ENCODE measurements around the gene MLANA.

The MLANA gene, protein sequence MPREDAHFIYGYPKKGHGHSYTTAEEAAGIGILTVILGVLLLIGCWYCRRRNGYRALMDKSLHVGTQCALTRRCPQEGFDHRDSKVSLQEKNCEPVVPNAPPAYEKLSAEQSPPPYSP

DNA sequence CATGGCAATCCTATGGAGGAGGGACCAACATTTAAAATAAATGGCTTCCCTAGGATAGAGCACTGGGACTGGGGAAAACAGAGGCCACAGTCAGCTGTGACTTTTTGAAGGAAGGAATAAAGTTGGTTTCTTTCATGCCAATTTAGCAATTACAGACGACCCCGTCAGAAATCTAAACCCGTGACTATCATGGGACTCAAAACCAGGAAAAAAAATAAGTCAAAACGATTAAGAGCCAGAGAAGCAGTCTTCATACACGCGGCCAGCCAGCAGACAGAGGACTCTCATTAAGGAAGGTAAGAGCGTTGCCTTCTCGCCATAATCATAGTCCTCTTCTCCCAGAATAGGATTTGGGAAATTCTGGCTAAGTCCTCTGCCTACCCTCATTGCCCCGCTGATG, at the start of gene MLANA:
Gene MLANA (plus strand): TSS at position 249 of the 400 bp plus-strand sequence. CDS start 1,586 bp downstream, outside the sequence.
- DNase-seq (ENCODE audit: low read depth, low spot score), result no peak

DNA sequence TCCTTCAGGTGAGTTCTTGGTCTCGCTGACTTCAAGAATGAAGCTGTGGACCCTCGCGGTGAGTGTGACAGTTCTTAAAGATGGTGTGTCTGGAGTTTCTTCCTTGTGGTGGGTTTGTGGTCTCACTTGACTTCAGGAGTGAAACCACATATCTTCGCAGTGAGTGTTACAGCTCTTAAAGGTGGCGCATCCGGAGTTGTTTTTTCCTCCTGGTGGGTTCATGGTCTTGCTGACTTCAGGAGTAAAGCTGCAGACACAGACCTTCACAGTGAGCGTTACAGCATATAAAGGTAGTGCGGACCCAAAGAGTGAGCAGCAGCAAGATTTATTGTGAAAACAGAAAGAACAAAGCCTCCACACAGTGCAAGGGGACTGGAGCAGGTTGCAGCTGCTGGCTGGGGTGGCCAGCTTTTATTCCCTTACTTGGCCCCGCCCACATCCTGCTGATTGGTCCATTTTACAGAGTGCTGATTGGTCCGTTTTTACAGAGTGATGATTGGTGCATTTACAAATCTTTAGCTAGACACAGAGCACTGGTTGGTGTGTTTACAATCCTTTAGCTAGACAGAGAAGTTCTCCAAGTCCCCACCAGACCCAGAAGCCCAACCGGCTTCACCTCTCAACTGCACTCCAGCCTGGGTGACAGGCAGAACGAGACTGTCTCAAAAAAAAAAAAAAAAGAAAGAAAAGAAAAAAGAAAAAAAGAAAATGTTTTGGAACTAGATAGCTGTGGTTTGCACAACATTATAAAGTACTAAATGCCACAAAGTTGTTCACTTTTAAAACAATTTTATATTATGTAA, 48.7 kb upstream of the MLANA start:
- DNase-seq (ENCODE audit: low read depth, low spot score), result no peak

GRCh38 chr9:5842929-5843793, 47.5 kb upstream of the MLANA start:
- DNase-seq (ENCODE audit: low read depth, low spot score), result no peak

- DNase-seq (ENCODE audit: low read depth, low spot score), result no peak
Observed at GRCh38 chr9:5843794-5844471, 46.8 kb upstream of the MLANA start.

- DNase-seq (ENCODE audit: low read depth, low spot score), result no peak
Observed at GRCh38 chr9:5845157-5845531, 45.5 kb upstream of the MLANA start.

GRCh38 chr9:5846096-5846495, 44.6 kb upstream of the MLANA start:
- DNase-seq (ENCODE audit: low read depth, low spot score), result no peak

GRCh38 chr9:5846501-5846921, 44.2 kb upstream of the MLANA start:
- no peak for DNase-seq (ENCODE audit: low read depth, low spot score)

DNA sequence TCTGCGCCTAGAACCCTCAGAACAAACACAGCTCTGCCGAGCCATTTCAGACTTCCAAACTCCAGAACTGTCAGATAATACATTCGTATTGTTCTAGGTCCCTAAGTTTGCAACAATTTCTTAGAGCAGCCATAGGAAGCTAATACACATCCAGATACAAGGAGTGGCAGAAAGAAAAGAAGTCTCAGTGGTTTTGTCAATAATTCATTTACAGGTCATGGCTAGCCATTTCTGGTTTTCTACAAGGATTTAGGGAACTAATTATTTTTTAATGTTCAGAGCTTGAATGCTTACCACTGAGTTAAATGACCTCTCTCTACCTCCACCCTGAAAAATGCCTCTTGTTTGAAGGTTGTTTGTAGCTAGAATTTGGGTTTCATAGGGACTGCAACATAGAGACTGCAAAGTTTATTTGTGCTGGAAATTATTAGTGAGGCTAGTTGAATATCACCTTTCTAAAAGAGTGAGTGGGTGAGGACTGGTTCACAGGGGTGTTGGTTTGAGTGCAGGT, 42.3 kb upstream of the MLANA start:
- no peak for DNase-seq (ENCODE audit: low read depth, low spot score)

DNA sequence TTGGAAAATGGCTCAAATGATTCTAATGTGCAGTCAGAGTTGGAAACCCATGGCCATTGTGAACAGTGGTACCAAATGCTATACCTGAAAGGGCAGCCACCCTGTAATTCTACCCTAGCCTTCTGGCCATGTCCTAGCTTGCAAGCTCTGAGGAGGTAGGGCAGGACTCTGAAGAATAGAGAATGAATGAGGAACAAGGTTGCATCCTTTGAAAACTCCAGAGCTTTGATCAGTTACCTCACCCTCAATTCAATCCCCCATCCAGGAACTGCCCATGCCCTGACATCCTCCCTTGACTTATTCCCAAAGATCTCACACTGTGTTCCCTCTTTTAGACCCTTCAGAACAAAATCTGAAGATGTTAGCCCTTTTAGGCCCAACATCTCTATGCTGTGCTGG, 40.0 kb upstream of the MLANA start:
- no peak for DNase-seq (ENCODE audit: low read depth, low spot score)

- no peak for DNase-seq (ENCODE audit: low read depth, low spot score)
Observed at GRCh38 chr9:5851445-5851844, 39.2 kb upstream of the MLANA start.

DNA sequence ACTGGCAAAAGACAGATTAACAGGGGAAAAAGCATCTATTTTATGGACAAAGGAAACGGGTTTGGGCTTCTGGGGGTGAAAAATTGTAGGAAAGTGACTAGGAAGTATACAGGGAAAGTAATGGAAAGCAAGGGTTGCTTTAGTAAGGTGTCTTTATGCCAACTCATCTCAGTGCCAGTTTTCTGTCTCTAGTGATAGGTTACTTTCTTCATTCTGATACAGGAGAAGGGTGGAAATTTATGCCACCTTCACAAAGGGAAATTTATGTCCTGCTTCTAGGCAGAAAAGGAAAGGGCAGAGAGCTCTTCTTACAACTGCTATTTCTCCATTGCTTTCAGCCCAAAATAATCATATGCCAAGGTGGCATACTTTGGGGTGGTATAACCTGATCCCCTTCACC, 37.7 kb upstream of the MLANA start:
- DNase-seq (ENCODE audit: low read depth, low spot score), result no peak

DNA sequence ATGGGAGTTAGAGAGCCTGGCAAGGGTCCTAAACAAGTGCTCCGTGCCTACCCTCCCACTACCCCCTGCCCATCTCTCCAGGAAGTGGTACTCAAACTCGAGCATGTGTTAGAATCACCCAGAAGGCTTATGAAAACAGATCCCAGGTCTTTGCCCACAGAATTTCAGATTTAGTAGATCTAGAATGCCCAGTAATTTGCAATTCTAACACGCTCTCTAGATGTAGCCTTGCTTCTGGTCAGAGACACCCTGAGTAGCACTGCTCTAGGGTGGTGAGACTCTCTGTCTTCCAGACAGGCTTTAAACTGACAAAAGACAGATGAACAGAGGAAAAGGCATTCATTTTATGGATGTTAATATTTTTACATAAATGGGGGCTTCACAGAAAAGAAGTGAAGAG, 37.1 kb upstream of the MLANA start:
- no peak for DNase-seq (ENCODE audit: low read depth, low spot score)

- no peak for DNase-seq (ENCODE audit: low read depth, low spot score)
Observed at GRCh38 chr9:5854063-5854790, 36.5 kb upstream of the MLANA start.

- no peak for DNase-seq (ENCODE audit: low read depth, low spot score)
Observed at GRCh38 chr9:5857928-5858327, 32.8 kb upstream of the MLANA start.

DNA sequence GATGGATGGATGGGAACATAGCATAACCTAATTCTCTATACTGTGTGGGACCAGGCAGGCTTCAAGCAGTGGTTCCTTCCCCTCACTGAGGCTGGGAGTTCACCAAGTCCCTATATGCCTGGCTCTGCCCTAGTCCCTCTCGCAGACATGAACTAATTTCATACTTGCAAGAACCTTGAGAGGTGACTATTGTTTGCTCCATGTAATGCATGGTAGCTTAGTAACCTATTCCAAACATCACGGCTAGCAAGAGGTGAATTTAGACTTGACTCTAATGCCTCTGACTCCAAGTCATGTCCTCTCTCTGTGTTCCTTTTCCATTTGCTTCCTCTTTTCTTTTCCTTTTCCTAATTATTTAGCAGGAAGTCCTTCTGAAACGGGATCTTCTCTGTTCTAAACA, 31.9 kb upstream of the MLANA start:
- no peak for DNase-seq (ENCODE audit: low read depth, low spot score)

DNA sequence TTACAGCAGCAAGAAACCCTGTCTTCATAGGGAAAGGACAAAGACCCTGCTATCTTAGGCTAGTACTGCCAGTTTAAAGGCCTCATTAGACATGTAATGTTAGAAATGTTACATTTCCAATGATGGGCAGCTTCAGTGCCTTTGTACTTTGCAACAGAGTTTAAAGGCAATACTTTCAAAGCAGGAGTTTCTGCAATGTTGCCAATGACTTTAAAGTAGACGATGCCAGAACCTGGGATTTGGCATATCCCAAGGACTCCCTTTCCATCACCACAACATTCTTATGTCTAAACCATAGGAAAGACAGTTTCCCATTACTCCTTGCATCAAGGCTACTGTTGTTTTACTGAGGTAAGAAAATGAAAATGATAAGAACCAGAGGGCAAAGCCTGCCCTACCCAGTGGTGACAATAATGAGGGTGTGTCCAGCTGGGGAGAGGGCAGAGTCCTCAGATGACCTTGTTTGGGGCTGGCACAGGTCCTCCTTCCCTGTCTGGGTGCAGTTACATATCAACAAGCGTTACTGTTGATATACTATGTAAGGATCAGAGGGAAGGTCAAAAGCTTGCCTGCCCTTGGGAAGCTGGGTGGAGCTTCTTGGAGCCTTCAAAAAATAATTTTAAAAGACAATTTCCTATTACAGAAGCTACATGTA, 27.5 kb upstream of the MLANA start:
- DNase-seq (ENCODE audit: low read depth, low spot score), result no peak

GRCh38 chr9:5864446-5864845, 26.2 kb upstream of the MLANA start:
- no peak for DNase-seq (ENCODE audit: low read depth, low spot score)

DNA sequence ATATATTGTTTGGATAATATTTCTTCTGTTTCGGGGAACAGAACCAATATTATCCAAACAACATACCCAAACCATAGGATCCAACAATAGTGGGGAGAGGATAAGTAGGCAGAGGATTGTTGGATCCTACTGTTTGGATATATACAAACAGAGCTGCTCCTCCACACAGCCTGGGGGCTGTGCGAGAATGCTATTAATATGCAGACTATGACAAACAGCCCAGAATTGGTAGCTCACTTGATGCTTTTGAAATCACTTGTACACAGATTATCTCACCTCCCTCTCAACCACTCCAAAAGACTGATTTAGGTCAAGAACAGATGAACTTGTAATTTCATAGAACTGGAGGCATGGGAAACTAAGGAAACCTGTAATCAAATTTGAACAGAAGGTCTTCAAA, 24.4 kb upstream of the MLANA start:
- no peak for DNase-seq (ENCODE audit: low read depth, low spot score)

GRCh38 chr9:5866685-5867084, 24.0 kb upstream of the MLANA start:
- no peak for DNase-seq (ENCODE audit: low read depth, low spot score)

DNA sequence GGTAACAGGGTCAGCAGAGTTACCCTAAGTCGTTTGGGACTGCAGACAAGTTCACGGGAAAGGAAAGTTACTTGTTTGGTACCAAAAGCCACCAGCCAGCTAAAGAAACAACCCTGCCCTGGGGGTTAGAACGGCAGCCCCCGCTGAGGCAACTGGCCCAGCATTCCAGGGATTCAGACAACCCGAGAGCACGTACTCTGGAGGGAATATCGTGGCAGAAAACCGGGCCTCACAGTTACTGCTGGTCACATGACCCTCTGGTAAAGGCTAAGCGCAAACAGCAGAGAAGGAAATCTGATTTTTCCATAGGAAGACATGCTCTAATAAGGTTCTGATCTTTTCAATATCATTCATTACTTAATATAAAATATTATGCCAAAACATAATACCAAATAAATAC, 22.5 kb upstream of the MLANA start:
- DNase-seq (ENCODE audit: low read depth, low spot score), result no peak

Measured in iPS DF 19.7 (cell line).